Renal pelvis (tissue), 4 donors: ENCODE measurements around the gene EFCAB6. TPM values are rescaled to one million over a fixed set of nuclear protein-coding genes. Genes with fewer than 3 reads are reported as not detected.

Experiments used
- DNase-seq: peaks from one replicate; pipeline ENCODE4 v3.0.0-alpha.2; 2013
- polyA plus RNA-seq, 3 donors: library from polyadenylated mRNA; unstranded; fragments of 120-200 nt; gene quantifications; one replicate each; pipeline ENCODE4 v1.2.1, GENCODE V29; 2013; ENCODE audit not compliant: insufficient read length in 3 of 3

The EFCAB6 gene
- polyA plus RNA-seq, 3 donors: 4.3 to 6.0 (median 5.8) TPM

DNA sequence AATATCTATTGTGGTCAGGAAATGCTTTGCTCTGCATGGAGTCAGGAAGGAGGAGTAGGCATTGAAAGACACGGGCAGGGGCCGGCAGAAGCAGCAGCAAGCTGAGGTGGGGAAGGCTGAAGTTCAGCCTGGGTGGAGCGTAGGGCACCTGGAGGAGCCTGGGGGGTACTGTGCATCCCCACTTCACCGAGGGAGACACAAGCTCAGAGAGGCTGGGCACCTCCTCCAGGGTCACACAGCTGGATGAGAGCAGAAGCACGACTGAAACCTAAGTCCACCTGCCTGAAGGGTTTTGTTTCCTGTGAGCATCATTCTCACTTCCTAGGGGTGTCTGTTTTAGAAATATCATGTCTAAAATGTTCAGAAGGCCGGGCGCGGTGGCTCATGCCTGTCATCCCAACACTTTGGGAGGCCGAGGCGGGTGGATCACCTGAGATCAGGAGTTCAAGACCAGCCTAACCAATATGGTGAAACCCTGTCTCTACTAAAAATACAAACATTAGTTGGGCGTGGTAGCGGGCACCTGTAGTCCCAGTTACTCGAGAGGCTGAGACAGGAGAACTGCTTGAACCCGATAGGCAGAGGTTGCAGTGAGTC lies 262.0 kb downstream of the EFCAB6 start:
- no peak for DNase-seq

DNA sequence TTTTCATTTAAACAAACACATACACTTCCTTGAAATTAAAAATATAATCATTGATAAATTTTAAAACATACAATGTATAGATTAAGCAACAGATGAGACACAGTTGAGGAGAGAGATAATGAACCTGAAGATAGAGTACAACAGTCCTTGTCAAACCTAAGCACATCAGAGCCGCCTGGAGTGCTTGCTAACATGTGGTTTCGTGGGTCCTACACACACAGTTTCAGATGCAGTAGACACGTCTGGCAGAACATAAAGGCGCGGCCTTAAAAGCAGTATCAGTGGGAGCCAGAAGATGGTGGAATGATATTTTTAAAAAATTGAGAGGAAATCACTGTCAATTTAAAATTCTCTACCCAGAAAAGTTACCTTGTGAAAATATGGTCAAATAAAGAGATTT lies 265.9 kb downstream of the EFCAB6 start:
- no peak for DNase-seq

DNA sequence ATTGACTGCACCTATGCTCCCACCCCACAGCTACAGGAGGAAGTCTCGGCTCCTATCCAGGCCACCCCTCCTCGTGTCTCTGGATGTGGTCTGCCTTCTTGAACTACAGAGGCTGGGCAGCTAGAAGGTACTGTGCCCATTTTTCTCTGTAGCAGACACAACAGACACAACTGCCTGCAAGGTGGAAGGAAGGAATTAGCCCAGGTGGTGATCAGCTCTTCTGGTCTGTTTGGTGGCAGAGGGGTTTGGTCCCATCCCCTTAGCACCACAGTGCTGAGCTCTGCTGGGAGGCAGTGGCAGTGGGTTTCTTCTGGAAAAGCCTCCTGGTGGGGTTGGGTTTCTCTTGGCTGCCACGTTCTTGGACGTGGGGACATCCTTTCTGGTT lies 267.8 kb downstream of the EFCAB6 start:
- no peak for DNase-seq

DNA sequence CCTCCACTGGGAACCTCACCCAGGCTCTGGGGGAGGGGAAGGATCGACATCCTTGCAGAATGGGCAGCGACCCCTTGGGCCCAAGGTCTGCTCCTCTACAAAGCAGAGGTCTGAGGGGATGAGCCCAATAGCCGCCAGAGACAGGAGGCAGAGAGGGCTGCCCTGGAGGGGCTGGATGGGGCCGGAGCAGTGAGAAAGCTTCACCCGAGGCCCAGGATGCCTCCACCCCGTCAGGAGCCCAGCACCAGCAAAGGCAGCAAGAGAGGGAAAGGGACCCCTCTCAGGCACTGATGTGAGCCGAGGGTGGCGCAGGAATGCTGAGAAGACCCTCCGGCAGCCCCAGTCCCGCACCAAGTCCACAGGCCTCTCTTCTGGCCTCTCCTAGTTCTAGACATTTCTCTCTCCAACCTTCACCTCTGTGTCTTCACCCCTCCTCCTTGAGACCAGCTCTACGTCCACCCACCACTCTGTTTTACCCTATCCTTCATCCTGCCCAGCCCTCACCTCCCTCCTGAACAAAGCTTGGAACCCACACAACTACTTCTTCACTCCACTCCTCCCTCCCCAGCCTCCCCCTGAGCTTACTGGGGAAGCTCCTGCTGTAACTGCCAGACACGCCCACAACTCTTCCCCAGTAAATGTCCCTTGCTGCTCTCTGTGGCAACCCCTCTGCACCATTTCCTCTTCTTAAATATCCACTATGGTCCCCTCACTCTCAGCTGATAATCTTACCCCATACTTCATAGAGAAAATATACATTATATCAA lies 268.4 kb downstream of the EFCAB6 start:
- no peak for DNase-seq

DNA sequence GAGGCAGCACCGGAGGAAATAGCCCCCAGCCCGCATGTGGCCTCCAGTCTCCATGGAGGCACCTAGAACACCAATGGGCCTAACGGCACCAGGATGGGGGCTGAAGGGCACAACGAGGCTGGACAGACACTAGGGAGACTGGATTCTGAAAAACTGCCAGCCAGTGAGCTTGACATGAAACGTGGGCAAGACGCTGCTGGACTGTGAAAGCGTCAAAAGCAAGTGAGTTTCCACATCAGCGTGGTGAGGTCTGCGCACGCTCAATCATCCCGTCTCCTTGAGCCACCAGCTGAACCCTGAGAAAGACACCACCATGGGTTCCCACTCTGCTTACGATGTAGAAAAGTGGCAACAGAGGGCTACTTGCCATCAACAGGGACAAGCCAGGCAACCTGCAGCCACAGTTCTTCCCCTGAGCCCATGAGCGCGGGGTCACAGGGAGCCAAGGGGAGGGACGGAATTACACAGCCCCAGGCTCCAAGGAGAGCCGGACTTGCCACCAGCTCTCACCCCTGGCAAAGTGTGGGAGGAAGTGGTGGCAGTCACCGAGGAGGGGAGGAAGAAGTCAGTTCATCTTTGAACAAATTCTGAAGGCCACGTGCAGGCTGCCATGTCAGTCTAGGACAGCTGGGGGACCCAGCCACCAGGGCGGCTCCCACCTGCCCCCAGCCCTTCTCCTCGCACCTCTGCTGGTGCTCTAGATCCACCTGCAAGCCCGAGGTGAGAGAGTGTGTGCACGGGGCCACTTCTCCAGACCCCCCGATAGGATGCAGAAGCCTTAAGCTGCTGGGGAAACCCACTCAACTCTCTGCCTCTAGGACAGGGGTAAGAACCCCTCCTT lies 269.2 kb downstream of the EFCAB6 start:
- no peak for DNase-seq

DNA sequence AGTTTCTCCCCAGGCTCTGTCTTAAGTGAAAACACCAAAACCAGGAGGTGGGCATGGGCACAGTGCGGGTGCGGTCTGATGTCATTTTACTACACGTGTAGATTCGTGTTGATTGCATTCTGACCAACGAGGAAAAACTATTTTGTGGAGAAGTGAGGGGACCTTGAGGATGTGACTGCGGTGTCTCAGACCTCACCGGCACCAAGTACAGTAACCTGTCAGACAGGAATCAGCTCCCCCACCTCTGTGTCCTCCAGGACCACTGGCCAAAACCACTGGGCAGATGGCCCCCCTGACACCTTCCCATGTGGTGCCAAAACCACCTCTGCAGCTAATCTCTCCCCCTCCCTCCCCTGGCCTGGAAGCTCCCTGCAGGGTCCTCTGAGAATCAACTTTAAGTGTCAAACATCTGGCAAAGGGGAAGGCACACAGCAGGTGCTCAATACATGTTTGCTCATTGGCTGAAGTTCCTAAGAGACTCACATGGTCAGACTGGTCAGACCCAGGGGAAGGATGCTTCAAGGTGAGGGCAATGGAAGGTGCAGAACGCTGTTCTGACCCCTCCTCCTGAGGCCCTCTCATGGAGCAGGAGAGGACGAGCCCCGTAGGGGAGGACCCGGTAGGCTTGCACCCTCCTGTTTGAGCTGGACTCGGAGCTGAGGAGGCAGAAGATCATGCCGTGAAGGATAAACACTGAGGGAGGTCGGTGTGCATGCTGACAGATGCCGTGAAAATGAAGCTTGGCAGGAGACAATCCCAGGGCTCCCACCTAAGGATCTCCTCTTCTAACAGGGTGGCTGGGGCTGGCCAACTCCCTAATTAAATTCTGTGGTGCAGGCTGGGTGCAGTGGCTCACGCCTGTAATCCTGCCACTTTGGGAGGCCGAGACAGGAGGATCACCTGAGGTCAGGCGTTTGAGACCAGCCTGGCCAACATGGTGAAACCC lies 270.4 kb downstream of the EFCAB6 start:
- no peak for DNase-seq

DNA sequence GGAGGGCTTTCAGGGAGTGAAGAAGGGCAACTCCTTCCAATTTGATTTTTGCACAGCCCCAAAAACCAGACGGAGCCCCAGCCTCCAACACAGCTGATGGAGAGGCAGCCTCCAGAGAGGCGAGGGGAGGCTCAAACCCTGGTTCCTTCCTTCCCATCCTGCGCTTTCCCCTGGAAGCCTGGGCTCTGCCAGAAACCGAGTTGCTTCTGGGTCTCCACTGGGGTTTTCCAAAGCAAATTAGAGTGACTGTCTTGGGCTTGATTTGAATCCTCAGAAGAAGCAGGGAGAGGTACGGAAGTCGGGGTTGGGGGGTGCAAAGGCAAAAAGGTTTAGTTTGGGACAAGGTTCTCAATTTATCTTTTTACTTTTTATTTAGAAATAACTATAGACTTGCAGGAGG lies 271.1 kb downstream of the EFCAB6 start:
- no peak for DNase-seq

DNA sequence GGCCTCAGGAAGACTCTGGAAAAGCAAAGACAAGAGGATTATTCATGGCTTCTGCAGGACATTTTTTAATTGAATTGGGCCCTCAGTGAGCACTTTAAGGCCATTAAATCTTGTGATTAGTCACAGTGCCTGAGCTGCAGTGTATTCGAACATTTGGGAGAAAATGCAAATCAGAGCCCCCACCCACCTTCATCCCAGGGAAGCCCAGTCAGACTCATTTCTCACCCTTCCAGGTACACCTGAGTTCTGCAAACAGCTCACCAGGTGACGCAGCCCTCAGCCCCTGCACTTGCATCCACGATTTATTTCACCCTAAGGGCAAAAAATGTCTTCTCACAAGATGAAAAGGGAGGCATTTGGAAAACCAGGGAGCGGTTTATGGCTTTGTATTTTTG lies 271.6 kb downstream of the EFCAB6 start:
- DNase-seq: no peak

DNA sequence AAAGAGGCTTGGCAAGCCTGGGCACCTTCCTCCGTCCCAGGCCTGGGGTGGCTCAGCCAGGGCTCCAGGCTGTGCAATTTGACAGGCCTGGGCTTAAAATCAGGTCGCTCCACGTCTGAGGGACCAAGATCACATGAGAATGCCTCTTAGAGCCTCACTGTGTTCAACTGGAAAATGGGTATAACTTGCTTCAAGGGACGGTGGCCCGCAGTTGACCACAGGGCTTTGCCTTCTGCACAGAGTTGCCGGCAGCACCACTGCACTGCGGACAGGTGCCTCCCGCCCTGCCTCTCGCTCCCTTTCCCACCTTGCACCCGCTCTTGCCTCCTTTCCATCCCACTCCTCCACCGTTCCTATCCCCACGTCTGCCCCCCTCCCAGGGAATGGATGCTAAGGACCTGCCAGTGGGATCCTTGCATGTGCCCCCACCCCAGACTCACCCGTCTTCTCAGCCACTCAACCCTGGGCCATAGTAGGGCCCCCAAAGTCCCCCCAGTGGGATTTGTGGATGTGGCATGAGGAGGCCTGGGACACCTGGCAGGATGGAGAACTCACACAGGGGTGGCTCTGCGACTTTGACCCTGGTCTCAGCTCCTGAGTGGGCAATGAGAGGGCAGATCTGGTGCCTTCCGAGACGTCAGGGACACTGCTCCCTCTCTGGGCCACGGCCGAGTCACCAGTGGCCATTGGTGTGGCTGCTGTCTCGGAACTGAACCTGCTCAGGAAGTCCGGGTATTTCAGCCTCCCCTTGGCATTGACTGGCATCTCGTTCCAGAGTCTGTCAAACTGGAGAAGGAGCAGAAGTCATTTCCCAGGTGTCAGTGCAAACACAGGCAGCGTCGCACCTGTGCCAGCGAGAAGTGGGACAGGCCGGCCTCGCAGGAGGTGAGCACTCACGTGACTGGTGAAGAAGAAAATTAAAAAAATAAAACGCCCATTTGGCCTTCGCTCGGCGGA lies 272.3 kb downstream of the EFCAB6 start:
- DNase-seq: no peak

DNA sequence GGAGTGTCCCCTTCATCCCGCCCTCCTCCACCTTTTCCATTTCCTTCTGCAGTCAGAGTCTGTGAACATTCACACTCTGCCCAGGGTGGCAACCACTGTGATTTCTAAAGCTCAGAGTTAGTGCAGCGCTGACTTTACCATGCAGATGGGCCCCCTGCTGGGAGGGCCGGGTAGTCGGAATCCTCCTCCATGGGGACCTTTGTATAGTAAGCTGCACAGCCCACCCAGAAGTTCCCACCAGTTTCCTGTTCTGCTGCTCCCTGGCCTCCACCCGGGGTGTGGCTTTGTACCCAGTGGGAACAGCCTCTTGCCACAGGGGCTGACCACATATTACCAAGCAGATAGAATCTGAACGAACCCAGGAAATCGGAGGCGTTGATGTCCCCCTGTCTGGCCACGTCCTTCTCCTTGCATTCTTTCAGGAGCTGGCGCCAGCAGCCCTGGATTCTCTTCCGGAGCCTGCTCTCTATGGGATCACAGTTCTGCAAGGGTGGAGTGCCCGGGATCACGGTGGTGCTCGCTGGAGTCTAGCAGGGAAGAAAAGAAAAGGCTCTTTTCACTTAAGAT lies 275.0 kb downstream of the EFCAB6 start:
- no peak for DNase-seq

DNA sequence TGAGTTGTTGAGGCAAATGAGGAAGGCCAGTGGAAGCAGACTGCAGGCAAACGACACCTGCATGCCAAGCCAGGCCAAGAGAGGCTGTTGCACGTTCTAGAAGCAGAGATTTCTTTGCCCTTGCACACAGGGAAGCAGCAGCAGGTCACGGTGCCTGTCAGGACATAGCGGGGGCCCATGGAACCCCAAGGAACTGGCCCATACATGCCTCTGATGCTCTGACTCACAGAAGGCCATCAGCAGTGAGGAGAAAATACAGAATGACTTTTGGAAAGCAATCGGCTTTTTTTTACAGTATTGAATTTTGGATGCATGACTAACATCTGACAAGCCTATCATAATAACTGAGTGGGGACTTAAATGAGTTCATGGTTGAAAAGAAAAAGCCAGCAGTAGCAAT lies 276.4 kb downstream of the EFCAB6 start:
- no peak for DNase-seq

DNA sequence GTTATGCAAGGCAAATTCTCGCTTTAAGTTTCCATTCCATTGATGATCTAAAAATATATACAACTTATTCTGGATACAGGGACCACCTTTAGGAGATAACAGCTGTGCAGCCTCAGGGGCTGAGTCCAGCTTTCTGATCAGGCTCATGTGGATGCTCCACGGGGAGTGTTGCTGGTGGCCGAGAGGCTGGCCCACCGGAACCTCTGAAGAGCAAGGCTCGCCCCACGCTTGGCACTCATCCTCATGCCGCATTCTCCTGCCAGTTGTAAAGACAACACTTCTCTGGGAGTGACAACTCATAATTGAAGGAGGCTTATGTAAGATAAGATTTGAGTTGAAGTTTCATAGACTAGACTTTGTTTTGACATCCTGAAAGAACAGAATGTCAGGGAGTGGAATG lies 276.8 kb downstream of the EFCAB6 start:
- no peak for DNase-seq

DNA sequence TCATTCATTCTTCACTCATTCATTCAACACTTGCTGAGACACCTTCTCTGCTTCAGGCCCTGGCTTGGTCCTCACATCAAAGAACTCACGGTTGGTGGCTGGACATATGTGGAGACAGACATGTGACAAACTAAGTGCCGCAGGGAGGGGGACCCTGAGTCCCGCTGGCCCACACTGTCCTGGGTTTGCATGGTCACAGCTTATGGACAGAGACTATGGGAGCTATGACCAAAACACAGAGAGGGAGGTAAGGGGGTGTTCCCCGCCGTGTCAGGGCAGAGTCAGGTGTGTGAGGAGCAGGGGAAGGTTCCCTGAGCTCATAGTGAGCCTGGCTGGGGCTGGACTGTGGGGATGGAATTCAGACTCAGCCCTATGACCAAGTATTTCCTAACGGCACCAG lies 277.2 kb downstream of the EFCAB6 start:
- DNase-seq: no peak

DNA sequence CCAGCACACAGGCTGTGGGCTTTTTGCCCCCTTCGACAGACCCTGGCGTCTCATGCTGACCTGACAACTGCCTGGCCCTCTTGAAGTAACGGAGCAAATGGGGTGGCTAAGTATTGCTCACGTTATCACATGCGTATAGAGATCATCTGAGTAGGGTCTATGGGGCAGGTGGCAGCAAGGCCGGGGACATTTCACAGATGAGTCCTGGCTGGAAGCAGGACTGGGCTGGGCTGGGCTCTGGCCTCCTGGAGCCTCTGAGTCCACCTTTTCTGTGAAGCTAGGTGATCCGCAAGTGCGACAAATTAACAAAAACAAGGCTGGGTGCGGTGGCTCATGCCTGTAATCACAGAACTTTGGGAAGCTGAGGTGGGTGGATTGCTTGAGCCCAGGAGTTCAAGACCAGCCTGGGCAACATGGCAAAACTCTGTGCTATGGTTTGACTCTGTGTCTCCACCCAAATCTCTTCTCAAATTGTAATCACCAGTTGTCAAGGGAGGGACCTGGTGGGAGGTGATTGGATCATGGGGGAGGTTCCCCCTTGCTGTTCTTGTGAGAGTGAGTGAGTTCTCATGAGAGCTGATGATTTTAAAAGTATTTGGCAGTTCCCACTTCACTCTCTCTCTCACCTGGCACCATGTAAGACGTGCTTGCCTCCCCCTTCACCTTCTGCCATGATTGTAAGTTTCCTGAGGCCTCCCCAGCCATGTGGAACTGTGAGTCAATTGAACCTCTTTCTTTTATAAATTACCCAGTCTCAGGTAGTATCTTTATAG lies 278.3 kb downstream of the EFCAB6 start:
- no peak for DNase-seq

DNA sequence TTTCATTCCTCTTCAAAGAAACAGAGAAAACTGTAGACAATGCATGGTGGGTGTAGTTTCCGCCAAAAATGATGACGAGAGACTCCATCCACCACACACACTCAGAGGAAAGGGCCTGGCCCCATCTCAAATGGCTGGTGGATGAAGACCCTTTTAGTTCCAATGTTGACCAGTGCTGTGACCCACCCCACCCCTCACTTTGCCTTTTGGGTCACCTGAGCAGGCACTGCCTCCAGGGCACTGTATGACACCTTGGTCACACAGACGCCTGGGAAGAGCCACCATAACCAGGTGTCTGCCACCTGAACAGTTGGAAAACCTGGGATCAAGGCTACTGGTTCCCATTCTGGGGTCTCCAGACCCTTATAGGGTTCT lies 279.0 kb downstream of the EFCAB6 start:
- DNase-seq: no peak

DNA sequence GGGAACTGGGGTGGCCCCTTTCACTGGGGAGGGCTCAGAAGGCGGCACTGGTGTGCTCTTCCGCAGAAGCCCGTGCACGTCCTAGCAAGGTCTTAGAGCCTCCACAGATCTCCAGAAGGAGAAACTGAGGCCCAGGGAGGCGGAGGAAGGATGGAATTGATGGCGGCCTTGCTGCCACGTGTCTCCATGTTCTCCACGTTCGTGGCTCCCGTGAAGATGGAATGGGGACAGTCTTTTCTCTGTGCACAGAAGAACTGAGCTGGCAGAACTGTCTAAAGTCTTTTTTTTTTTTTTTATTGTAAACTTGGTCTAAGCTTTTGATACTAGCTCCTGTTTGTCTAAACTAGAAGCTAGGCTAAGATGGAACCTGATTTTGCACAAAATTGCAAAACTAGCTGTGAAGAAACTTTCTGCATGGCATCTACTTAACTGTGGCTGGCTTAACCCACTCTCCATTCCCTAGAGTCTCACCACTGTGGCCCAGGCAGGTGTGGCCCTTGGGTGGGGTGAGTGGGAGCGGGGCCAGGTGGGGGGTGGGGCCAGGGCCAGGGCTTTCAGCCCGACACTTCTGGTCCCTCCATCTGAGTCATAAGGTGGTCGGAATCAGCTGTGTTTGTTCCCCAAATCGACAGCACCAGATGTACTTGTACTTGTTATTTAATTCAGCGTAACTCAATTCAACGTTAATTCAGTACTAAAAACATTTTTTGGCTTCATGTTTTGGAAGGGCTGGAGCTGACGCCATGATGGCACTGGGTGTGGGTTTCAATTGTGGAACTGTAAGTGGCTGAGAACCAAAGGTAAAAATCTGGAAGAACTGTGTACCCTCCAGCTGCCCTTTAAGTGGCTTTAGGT lies 279.6 kb downstream of the EFCAB6 start:
- DNase-seq: no peak

DNA sequence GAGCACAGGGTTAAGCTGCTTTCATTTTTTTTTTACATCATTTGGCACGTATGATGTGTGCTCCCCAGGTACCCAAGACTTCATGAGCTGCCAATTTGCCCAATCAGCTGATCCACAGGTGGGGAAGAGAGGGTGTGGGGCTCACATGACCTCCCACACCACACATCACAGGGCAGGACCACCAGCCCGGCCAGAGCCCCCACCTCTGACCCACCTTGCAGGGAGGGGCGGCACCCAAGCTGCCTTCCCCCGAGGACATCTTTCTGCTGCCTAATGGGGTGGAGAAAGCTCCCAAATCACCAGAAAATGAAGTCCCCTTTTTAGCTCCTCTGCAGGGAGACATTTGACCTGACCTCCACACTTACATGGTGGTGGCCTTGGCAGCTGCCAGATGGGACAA lies 280.5 kb downstream of the EFCAB6 start:
- DNase-seq: no peak
